Thyroid gland (tissue), 4 donors: ENCODE measurements around the gene G0S2.

ENCODE experiments used
- POLR2A ChIP-seq, 2 donors: fragments of 450-650 bp; IDR thresholded peaks; one replicate each; pipeline ENCODE4 v1.6.1; 2017; ENCODE audit warnings: antibody characterized with exemption in 2 of 2, mild to moderate bottlenecking in 2 of 2, moderate library complexity in 1 of 2
- TF ChIP-seq, protein P1 (sequence below), 6 experiments: fragments of 200-600 bp in 3 of 6; fragments of 450-650 bp in 3 of 6; sonication (generic) in 3 of 6; IDR thresholded peaks; one replicate each; pipeline ENCODE4 v1.5.1; 2016 to 2019; ENCODE audit warnings: antibody characterized with exemption in 6 of 6, mild to moderate bottlenecking in 2 of 6, inconsistent platforms in 1 of 6, moderate library complexity in 1 of 6

DNA sequence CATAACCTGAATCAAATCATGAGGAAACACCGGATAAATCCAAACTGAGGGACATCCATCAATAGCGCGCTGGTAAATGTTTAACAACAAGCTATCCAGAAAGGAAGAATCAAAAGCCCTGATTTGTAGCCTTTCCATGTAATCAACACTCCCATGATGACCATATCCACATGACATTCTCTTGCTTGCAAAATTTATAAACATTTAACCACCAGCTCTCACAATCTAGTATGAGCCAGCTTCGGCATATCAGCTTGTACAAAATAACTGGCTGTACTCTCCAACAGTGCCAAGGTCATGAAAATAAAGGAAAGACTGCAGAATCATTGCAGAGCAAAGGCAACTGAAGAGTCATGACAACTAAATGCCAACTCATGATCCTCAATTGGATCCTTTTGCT lies 45.1 kb downstream of the G0S2 start:
- TF ChIP-seq, protein P1, sequence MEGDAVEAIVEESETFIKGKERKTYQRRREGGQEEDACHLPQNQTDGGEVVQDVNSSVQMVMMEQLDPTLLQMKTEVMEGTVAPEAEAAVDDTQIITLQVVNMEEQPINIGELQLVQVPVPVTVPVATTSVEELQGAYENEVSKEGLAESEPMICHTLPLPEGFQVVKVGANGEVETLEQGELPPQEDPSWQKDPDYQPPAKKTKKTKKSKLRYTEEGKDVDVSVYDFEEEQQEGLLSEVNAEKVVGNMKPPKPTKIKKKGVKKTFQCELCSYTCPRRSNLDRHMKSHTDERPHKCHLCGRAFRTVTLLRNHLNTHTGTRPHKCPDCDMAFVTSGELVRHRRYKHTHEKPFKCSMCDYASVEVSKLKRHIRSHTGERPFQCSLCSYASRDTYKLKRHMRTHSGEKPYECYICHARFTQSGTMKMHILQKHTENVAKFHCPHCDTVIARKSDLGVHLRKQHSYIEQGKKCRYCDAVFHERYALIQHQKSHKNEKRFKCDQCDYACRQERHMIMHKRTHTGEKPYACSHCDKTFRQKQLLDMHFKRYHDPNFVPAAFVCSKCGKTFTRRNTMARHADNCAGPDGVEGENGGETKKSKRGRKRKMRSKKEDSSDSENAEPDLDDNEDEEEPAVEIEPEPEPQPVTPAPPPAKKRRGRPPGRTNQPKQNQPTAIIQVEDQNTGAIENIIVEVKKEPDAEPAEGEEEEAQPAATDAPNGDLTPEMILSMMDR (IDR thresholded peaks at IDR 0.05), result no peak
- no peak for TF ChIP-seq POLR2A (IDR thresholded peaks at IDR 0.05)
